CD4-positive, alpha-beta T cell treated with Interferon alpha-2 for 1 hour (primary cell): ENCODE measurements around the gene LRRC4B.
A peak's percentile ranks its signal among the peaks of the same experiment; 100 is the strongest.

Experiments used
- DNase-seq, 2 donors: peaks; one replicate each; pipeline ENCODE4 v3.0.0-alpha.2; 2020 to 2022

LRRC4B gene

DNA sequence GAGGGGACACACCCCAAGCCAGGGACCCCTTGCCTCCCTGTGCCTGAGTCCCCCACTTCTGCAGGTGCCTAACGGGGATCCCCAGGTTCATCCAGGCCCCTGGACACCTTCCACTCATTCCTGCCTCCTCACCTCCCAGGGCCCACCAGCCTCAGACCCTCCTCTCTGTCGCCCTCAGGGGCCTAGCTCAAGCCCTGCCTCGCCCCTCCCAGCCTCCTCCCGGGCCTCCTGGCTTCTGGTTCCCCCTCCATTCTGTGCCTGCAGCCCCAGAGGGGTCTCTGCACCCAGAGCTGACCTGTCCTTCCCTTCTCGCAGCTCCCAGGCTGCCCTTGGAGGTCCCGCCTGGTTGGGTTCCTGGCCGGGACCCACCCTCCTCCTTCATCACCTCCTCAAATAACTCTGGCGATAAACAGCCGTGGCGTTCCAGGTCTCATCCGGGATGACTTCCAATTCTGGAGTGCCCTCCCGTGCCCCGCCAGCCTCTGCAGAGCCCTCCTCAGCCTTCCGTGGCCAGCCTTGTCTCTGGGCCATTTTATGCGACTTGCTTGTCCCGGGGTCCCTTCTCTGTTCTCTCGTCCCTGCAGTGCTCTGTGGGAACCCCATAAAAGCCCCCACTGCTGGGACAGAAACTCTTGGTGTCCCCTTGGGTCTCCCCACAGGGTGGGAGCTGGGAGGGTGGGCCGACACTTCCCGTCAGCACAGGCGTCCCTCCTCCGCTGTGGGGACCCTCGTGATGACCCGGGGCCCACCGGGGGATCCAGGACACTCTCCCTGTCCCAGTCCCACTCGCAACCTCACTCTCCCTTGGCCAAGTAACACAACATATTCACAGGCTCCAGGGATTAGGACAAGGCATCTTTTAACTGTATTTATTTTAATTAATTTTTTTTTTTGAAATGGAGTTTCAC is 66.4 kb downstream of the LRRC4B start:
- DNase-seq, result no peak

DNA sequence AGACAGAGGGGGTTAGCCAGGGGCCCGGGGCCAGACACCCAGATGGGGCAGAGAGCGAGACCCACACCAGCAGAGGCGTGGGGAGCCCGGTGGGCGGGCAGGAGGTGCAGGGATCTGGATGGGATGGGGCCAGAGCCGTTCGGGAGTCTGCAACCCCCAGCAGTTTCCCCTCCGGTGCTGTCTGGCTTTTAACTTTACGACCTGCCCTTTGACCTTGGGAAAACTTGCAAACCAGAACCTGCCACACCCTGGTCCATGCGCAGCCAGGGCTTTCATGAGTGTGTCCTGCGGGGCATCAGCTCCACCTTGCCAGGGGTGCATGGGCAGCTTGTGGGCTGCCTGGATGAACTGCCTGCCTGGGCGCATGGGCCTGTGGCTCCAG is 67.1 kb downstream of the LRRC4B start:
- no peak for DNase-seq

DNA sequence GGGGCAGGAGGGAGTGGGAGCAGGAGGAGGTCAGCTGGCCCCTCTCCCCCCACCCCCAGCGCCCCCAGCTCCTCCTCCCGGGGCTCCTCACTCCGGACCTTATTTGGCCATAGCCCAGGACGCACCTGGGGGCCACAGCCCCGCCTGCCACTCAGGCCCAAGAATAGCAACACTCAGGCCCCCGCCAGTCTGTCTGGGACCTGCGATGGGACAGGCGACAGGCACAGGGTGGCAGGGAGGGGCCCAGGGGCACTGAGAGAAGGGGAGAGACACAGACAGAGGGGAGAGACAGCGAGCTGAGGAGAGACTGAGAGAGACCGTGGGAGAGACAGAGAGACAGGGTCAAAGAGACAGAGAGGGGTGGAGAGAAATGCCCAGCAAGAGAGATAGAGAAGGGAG is 67.5 kb downstream of the LRRC4B start:
- DNase-seq, result no peak

DNA sequence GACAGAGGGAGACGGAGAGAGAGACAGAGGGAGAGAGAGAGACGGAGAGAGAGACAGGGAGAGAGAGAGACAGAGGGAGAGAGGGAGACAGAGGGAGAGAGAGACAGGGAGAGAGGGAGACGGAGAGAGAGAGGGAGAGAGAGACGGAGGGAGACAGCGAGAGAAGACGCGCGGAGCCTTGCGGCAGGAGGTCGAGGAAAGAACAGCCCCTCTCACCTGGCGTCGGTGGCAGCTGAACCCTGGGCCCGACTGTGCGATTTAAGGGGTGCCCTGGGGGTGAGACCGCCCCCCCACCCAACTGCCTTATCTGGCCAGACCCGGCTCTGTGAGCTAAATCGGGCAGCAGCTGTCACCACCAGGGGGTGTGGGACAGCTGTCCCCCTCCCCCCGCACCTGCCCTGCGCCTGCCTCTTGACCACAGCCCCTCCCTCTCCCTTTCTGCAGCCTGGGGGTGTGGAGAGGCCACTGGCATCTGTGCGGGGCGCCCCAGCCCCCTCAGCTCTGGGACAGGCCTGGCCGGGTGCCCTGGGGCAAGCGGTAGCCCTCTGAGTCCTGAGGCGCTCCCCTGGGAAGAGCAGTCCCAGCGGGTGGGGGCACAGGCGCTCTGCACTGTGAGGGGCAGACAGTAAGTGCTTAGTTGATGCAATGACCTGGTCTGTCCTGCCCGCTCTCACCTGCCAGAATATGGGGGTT is 68.0 kb downstream of the LRRC4B start:
- no peak for DNase-seq

DNA sequence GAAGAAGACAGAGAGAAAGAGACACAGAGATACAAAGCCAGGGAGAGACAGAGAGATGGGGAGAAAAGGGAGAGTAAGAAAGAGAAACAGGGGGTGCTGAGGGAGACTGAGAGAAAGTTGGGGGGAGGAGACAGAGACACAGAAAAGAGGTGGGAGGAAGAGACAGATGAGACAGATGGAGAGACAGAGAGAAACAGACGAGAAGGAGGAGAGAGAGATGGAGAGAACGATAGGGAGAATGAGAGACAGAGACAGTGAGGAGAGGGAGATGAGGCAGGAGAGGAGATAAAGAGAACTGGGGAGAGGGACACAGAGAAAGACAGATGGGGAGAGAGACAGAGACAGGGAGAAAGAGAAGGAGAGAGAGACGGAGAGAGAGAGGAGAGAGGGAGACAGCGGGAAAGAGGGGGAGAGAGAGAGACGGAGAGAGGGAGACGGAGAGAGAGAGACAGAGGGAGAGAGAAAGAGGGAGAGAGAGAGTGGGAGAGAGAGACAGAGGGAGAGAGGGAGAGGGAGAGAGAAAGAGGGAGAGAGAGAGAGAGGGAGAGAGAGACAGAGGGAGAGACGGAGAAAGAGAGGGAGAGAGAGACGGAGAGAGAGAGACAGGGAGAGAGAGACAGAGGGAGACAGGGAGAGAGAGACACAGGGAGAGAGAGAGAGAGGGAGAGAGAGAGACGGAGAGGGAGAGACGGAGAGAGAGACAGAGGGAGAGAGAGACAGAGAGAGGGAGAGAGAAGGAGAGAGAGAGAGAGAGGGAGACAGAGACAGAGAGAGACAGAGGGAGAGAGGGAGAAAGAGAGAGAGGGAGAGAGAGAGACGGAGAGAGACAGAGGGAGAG is 69.8 kb downstream of the LRRC4B start:
- DNase-seq, result no peak

DNA sequence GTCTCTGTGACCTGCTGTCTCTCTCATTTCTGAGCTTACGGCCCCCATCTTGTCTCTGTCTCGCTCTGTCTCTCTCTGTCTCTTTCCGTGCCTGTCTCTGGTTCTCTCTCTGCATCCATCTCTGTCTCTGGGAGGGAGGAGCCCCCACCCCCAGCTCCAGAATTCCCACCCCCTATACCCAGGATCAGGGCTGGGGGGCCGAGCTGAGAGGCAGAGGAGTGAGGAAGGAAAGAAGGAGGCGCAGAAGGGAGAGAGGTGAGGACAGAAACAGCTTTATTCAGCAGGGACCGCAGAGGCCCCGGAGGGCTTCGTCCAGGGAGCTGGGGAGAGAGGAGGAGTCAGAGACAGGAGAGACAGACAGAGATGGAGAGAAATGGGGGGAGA is 71.2 kb downstream of the LRRC4B start:
- DNase-seq, result no peak

DNA sequence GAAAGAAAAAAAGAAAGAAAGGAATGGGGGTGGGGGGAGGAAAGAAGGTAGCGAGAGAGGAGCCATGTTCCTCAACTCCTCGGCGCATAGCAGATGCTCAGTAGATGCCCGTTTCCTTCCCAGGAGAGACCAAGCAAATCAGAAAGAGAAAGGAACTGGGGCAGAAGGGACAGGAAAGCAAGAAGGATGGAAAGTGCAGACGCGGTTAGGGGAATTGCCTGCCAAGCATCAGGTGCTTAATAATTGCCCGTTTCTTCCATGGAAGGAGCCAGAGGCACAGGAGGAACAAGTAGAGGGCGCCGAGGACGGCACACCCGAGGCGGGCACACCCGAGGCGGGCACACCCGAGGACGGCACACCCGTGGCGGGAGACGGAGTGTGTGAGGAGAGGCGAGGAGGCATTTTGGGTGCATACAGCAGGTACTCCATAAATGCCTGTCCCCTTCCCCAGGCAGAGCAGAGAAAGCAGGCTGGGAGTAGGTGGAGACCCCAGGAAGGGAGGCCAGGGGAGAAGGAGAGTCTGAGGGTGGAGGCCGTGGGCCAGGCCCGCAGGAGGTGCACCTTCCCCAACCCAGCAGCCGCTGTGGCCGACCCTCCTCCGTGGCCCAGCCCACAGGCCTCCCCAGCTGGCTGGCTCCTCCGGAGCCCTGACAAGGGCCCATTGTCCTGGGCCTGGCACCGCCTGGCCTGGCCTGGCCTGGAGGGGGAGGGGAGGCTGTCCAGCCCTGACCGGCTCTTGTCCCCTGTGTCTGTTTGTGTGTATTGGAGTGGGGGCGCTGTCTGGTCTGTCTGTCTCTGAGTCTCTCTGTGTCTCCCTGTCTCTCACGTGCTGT is 71.8 kb downstream of the LRRC4B start:
- DNase-seq, result no peak

DNA sequence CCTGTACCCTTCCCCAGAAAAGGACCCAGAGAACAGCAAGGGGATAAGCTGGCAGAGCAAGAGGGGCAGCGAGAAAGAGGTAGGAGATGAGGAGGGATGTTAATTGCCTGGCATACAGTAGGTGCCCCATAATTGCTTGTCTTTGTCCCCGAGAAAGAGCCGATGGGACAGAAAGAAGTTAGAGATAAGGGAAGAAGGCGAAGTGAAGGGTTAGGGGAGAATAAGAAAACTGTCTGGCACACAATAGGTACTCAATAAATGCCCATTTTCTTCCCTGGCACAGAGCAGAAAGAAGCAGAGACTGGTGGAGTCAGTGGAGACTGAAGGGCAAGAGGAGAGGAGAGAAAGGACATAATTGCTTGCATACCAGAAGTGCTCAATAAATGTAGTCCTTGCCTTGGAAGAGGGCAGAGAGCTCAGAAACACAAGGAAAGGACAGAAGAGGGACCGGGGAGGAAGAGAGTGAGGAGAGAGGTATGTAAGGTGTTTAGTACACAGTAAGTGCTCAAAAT is 73.2 kb downstream of the LRRC4B start:
- no peak for DNase-seq

DNA sequence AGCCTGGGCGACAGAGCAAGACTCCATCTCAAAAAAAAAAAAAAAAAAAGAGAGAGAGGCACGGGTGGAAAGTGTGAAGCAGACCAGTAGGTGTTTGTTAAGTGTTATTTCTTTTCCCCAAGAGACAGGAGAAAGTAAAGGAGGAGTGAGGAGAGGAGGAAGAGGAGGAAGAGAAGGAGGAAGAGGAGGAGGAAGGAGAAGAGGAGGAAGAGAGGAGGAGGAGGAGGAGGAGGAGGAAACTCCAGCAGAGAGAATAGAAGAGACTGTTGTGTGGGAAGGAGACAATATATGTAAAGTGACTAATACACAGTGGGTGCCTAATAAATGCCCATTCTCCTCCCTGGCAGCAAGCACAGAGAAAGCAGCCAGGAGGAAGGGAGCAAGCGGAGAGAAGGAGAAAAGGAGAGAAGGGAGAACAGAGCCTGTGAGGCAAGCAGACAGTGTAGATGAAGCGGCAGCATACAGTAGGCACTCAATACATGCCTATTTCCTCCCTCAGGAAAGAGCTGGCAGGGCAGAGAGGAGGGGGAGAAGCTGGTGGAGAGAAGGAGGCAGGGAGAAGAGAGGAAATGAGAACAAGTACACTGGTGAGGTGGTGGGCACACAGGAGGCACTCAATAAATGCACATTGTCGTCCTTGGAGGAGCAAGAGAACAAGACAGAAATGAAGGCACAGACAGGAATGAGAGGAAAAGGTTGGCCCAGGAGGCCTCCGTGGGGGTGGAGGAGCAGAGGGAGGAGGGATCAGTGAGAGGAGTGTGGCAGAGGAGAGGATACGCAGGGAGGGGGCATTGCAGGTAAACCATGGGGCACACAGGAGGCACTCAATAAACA is 73.8 kb downstream of the LRRC4B start:
- no peak for DNase-seq

DNA sequence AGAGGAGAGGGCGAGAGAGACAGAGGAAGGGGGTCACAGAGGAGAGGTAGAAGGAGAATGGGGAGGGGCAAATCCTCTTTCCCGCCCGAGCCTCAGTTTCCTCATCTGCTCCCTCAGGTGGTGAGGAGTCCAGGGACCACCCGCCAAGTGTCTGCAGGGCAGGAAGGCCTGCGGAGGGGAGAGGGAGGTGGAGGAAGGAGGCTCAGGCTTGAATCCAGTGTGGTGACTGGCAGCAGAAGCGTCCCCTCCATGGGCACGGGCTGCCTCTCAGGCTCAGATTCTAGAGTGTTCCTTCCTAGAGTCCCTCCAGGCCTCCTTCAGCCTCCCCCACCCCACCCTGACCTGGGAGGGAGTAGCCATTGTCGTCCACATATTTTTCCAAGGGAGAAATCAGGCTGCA is 75.1 kb downstream of the LRRC4B start:
- no peak for DNase-seq

DNA sequence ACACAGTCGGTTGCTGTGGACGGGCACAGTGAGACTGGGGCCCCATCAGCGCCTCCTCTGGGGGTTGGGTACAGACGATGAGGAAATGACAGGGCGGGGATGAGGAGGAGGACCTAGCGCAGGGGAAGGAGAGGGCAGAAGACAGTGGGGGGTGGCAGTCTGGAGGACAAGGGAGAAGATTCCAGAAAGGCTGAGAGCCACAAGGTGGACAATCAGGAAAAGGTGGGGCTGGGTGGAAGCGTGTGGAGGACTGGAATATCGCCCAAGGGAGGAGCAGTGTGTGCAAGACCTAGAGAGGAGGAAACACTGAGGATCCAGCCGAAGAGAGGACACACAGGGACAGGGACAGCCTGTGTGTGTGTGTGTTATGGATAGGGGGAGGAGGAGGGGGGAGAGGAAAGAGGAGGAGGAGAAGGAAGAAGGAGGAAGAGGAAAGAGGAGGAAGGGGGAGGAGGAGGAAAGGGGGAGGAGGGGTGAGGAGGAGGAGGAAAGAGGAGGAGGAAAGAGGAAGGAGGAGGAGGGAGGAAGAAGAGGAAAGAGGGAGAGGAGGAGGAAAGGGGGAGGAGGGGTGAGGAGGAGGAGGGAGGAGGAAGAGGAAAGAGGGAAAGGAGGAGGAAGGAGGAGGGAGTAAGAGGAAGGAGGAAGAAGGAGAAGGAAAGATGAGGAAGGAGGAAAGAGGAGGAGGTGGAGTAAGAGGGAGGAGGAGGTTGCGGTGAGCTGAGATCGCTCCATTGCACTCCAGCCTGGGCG is 75.8 kb downstream of the LRRC4B start:
- peak in 1 of 2 donors; percentile 19 for DNase-seq

DNA sequence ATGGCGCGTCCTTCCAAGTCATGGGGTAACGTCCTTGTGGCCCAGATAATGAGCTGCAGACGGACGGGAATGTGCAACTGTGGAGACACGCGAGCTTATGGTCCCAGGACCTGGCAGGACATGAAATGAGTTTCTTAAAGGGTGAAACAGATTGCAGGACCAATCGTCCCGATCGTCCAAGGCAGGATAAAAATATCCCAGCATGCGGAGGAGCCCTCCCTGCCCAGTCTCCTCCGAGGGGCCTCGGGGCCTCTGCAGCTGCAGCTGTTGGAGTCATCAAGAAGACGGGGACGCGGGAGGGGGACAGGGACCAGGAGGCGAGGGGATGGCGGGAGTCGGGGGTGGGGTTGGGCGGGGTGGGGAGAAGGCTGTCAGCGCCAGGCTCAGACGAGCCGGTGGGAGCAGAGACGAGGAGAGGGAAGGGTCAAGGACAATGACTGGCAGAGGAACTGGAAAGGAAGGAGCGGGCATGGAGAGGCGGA is 77.2 kb downstream of the LRRC4B start:
- DNase-seq, result no peak

DNA sequence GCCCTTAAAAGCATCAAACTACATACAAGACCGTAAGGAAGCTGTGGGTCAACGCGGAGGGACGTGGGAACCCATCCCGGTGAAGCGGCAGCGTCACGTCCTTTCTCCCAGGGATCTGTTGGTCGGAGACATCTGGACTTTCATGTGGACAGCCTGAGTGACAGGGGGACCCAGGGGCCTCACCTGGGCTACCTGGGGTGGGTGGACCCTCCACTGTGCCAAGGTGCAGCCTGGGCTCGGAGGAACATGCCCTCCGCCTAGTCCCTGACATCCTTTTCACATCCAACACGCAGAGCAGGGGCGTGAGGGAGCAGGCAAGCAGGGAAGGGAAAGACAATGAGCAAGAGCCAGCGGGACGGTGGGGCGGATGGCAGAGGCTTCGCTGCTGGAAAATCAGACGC is 77.8 kb downstream of the LRRC4B start:
- no peak for DNase-seq

DNA sequence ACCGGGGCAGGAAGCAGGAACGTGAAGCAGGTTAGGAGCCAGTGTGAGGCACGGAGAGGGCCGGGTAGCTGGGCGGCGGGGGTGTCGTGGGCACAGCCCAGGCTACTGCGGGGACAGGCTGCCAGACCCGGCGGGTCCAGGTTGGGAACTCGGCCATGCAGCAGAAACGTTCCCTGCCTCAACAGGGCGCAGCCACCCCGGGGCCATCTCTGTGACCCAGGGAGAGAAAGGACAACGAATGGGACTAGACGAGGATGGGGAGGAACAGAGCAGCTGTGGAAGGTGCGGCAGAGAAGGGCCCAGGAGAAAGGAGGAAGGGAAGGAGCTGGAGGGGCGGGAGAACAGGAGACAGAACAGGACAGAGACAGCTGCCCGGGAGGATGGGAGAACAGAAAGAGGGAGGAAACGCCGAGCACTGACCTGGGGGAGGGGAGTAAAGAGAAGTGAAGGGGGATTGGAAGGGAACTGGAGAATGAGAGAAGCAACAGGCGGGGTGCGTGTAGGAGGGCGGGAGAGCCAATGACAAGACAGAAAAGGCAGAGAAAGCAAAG is 78.7 kb downstream of the LRRC4B start:
- no peak for DNase-seq

DNA sequence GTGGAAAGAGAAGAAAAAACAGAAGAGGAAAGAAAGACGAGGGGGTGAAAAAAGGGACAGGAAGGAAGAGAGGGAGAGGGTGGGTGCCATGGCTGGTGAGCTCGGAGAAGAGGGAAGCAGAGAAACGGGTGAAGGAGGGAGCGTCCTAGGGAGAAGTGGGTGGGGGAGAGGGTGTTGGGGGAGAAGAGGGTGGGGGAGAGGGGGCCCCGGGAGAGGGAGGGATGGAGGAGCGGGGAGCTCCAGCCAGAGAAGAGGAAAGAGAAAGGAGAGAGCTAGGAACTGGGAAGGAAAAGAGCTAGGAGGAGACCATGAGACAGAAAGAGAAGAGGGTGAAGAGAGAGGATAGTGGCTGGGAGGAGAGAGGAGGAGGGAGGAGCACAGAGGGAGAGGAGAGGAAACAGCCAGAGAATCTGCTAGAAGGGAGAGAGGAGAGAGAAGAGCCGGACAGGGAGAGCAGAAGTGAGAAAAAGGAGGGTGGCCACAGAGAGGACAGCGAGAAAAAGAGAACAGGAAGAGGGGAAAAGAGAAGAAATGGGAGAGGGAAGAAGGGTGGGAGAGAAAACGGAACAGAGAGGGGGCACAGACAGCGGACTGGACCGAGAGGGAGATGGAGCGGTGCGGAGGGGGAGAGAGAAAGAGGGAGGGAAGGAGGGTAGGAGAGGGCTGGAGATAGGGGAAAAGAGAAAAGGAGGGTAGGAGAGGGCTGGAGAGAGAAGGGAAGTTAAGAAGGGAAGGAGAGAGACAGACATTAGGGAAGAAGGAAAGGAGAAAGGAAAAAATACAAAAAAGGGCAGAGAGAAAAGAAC is 79.6 kb downstream of the LRRC4B start:
- no peak for DNase-seq

DNA sequence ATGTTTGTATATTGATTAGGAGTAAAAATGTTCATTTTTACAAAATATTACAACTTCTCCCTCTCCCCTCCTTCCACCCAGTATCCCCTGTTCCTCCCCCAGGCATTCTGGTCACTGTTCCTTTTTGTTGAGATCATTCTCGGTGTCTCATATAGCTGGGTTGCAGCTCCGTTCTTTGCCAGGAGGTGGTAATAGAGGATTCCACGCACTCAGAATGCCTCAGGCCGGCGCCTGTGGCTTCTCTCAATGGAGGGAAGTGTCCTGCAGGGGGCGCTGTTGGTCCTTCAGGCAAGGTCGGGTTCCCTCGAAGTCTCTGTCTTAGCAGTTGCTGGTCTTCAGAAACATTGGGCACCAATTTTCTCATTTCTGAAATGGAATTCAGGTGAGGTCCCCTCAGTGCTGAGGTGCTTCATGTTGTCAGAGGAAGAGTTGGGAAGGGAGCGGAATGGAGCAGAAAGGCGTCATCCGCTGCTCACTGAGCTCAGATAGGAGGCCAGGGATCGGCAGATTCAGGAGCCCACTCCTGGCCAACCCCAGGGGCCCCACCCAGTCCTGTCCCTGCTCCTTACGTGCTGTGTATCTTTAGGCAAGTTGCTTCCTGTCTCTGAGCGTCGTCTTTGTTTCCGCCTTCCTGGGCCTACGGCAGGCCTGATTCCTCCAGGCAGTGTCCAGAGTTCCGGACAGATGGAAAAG is 81.3 kb downstream of the LRRC4B start:
- DNase-seq, result peak; percentile 43 to 54

DNA sequence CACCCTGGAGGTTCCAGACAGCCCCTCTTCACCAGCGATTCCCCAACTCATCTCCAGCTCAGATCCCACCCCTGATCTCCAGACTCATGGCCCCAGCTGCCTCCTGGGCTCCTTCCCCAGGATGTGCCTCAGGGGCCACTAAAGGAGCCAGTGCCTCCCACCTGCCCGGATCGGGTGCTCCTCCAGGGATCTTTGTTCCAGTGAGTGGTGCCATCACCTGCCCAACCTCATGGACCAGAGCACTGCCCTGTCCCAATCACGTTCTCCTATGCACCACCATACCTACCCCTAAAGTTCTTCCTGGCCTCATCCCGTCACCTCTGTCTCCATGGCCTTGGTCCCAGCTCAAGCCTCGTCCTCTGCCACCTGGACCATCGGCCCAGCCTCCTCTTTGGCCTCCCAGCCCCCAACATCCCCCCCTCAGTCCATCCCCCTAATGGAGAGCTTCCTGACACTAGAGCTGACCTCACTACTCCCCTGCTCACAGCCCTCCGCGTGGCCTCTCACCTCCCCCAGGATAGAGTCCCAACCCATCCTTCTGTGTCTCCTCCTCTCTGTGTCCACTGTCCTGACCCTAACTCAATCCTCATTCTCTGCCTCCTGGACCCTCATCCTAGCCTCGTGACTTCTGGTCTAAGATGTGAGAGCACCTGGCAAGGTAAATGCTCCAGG is 82.8 kb downstream of the LRRC4B start:
- no peak for DNase-seq

DNA sequence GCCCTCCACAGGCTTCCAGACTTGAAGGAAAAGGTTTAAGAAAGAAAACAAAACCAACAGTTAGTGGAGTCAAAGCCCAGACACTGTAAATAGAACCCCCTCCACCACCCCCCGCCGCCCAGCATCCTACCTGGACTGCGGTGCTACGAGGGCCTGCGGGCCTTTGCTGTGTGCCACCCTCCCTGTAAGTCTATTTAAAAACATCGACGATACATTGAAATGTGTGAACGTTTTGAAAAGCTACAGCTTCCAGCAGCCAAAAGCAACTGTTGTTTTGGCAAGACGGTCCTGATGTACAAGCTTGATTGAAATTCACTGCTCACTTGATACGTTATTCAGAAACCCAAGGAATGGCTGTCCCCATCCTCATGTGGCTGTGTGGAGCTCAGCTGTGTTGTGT is 85.3 kb downstream of the LRRC4B start:
- no peak for DNase-seq
